Transverse colon (tissue), 3 donors: ENCODE results near the gene CRHR2.

Experiments
- CTCF ChIP-seq, 5 experiments: fragments of 200-600 bp in 3 of 5; fragments of 450-650 bp in 2 of 5; sonication (generic) in 3 of 5; IDR thresholded peaks; 1 replicate in 2 of 5; 2 replicates in 3 of 5; pipeline ENCODE4 v1.5.1; 2016 to 2017; ENCODE audit warnings: antibody characterized with exemption in 5 of 5, inconsistent platforms in 3 of 5, mild to moderate bottlenecking in 2 of 5, moderate library complexity in 1 of 5
- EP300 ChIP-seq: sonication (generic); formaldehyde crosslinking; IDR thresholded peaks from one replicate; pipeline ENCODE4 v1.6.1; 2017; ENCODE audit warnings: antibody characterized with exemption, low read depth
- POLR2A ChIP-seq: fragments of 450-650 bp; IDR thresholded peaks from one replicate; pipeline ENCODE4 v1.6.1; 2016; ENCODE audit warnings: antibody characterized with exemption, mild to moderate bottlenecking, moderate library complexity

GRCh38 chr7:30625283-30625682, 57.0 kb downstream of the CRHR2 start:
- TF ChIP-seq CTCF (IDR thresholded peaks at IDR 0.05) (no peak), EP300 (no peak), POLR2A (no peak)
